Activated naive CD8-positive, alpha-beta T cell treated with anti-CD3 and anti-CD28 coated beads for 36 hours (primary cell): ENCODE measurements around the gene AFMID. TPM values are rescaled to one million over a fixed set of nuclear protein-coding genes. Genes with fewer than 3 reads are reported as not detected.

Experiments
- DNase-seq: peaks from one replicate; pipeline ENCODE4 v3.0.0; 2021
- H3K27ac Mint-ChIP-seq: one replicate; pipeline ENCODE4 v1.8.0; 2022; ENCODE audit warnings: mild to moderate bottlenecking, moderate library complexity, mixed read lengths
- H3K27me3 Mint-ChIP-seq: one replicate; pipeline ENCODE4 v1.8.0; 2022; ENCODE audit warnings: mild to moderate bottlenecking, mixed read lengths
- H3K36me3 Mint-ChIP-seq: one replicate; pipeline ENCODE4 v1.8.0; 2021; ENCODE audit warnings: mild to moderate bottlenecking, mixed read lengths
- H3K4me1 Mint-ChIP-seq: one replicate; pipeline ENCODE4 v1.8.0; 2021; ENCODE audit warnings: mixed read lengths
- H3K4me3 Mint-ChIP-seq: one replicate; pipeline ENCODE4 v1.8.0; 2022; ENCODE audit warnings: mild to moderate bottlenecking, moderate library complexity, mixed read lengths
- H3K9me3 Mint-ChIP-seq: one replicate; pipeline ENCODE4 v1.8.0; 2022; ENCODE audit warnings: mixed read lengths
- total RNA-seq, 2 experiments: library from RNA; stranded (reverse); gene quantifications; one replicate each; pipeline ENCODE4 v1.2.3, GENCODE V29; 2021

Gene AFMID
- total RNA-seq, 2 experiments from 2014 or later: 32.7 to 36.2 TPM

DNA sequence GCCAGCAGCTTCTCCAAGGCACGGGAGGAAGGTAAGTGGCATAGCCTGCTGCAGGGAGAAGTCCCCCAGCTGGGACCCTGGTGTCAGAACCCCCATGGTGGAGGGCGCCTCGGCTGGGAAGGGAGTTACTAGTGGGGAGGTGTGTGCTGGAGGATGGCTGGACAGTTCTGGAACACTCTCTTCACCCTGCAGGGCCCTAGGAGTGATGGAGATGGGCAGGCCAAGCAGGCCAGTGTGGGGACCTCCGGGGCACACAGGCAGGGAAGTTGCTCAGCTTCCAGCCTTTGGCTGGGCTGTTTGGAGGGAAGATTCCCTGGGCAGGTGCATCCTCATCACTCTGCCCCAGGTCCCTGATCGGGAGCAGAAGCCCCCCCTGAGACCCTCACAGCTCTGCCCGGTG is 40.3 kb upstream of the AFMID start:
- H3K9me3 Mint-ChIP-seq: no peaks in the 10 kb centered on the region
- no peak for DNase-seq
- no peak overlapping the region for H3K27ac Mint-ChIP-seq
- H3K4me3 Mint-ChIP-seq: no peak overlapping the region
- H3K27me3 Mint-ChIP-seq: no peaks in the 10 kb centered on the region
- H3K36me3 Mint-ChIP-seq: peaks cover 6% of the 10 kb centered on the region
- H3K4me1 Mint-ChIP-seq: peaks cover 33% of the 10 kb centered on the region

DNA sequence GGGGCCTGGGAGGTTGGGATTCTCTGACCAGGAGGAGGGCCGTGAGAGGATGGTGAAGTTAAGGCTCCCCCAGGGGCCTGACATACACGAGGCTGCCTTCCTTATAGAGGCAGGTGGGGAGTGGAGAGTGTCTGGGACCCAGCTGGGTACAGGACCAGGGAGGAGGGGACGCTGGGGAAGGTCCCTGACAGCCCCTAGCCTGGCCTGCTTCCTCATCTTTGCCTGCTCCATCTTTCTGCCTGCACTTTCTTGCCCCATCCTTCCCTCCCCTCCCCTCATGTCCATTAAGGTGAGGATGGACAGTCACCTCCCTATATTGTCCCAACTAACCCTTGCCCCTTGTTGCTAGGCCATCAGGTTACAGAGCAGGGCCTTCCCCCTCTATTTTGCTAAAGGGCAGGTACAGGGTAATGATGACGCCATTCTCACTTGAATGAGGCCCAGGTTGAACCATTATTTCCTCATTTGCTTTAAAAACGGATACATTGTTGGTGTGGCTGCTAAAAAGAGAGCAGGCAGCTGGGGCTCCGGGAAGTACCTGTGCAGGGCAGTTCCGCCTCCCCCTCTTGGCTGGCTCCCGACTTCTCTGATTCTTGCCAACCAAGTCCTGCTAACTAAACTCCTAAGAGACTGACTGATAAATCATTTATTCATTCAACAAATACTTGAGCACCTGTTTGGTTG is 39.7 kb upstream of the AFMID start:
- H3K4me1 Mint-ChIP-seq: peaks cover 27% of the 10 kb centered on the region
- H3K9me3 Mint-ChIP-seq: no peaks in the 10 kb centered on the region
- no peaks in the 10 kb centered on the region for H3K27me3 Mint-ChIP-seq
- no peak overlapping the region for H3K4me3 Mint-ChIP-seq
- H3K27ac Mint-ChIP-seq: peak overlapping the region; percentile 28
- H3K36me3 Mint-ChIP-seq: peaks cover 4% of the 10 kb centered on the region
- no peak for DNase-seq

GRCh38 chr17:78148286-78149016 is 38.7 kb upstream of the AFMID start:
- no peaks in the 10 kb centered on the region for H3K27me3 Mint-ChIP-seq
- peaks cover 21% of the 10 kb centered on the region for H3K4me1 Mint-ChIP-seq
- no peak for DNase-seq
- H3K27ac Mint-ChIP-seq: no peak overlapping the region
- no peaks in the 10 kb centered on the region for H3K36me3 Mint-ChIP-seq
- no peak overlapping the region for H3K4me3 Mint-ChIP-seq
- no peaks in the 10 kb centered on the region for H3K9me3 Mint-ChIP-seq

DNA sequence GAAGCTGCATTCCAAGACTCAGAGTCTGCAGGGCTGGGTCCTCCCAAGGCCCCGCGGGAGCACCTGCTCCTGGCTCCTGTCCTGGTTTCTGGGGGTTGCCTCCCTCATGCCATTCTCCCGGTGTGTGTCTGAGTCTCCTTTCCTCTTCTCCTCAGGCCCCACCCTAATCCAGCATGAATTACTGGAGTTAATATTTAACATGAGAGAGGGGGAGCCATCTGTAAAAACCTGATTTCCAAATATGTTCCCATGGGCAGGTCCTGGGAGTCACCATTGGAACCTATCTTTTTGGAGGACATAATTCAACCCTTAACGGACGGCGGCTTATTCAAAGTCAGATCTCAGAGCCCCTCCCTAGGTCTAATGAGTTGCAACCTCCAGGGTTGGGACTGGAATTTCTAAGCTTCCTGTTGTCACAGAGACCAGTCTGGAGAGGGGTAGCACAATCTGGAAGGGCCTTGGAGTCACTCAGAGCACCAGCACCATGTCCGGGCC is 35.6 kb upstream of the AFMID start:
- DNase-seq: no peak
- no peaks in the 10 kb centered on the region for H3K9me3 Mint-ChIP-seq
- H3K4me3 Mint-ChIP-seq: no peak overlapping the region
- H3K4me1 Mint-ChIP-seq: peaks cover 18% of the 10 kb centered on the region
- H3K36me3 Mint-ChIP-seq: no peaks in the 10 kb centered on the region
- no peaks in the 10 kb centered on the region for H3K27me3 Mint-ChIP-seq
- H3K27ac Mint-ChIP-seq: no peak overlapping the region

- peaks cover 13% of the 10 kb centered on the region for H3K4me1 Mint-ChIP-seq
- no peaks in the 10 kb centered on the region for H3K9me3 Mint-ChIP-seq
- no peak overlapping the region for H3K4me3 Mint-ChIP-seq
- H3K27me3 Mint-ChIP-seq: no peaks in the 10 kb centered on the region
- no peak overlapping the region for H3K27ac Mint-ChIP-seq
- H3K36me3 Mint-ChIP-seq: no peaks in the 10 kb centered on the region
- no peak for DNase-seq
These were observed 32.0 kb upstream of the AFMID start for GRCh38 chr17:78154903-78155811.

DNA sequence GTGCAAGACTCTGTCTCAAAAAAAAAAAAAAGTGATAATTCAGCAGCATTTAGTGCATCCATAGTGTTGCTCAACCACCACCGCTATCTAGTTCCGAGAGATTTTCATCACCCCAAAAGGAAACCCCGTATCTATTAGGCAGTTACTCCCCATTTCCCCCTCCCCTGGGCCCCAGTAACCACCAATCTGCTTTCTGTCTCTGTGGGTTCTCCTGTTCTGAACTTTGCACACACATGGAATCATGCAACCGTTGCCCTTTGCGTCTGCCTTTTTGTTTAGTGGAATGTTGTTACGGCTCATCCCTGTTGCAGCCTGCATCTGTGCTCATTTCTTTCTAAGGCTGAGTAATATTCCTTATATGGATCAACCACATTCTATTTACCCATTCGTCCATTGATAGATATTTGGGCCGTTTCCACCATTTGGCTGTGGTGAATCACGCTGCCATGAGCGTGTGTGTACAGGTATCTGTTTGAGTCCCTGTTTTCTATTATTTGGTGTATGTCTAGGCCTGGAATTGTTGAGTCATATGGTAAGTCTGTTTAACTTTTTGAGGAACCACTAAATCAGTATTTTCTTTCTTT is 27.5 kb upstream of the AFMID start:
- Mint-ChIP-seq H3K27me3 (no peaks in the 10 kb centered on the region), H3K36me3 (no peaks in the 10 kb centered on the region), H3K4me1 (peaks cover 13% of the 10 kb centered on the region), H3K9me3 (no peaks in the 10 kb centered on the region), H3K4me3 (no peak overlapping the region), H3K27ac (no peak overlapping the region)
- no peak for DNase-seq

- no peak overlapping the region for H3K27ac Mint-ChIP-seq
- no peak for DNase-seq
- no peaks in the 10 kb centered on the region for H3K27me3 Mint-ChIP-seq
- H3K4me1 Mint-ChIP-seq: peaks cover 11% of the 10 kb centered on the region
- H3K36me3 Mint-ChIP-seq: no peaks in the 10 kb centered on the region
- no peak overlapping the region for H3K4me3 Mint-ChIP-seq
- H3K9me3 Mint-ChIP-seq: no peaks in the 10 kb centered on the region
These were observed 23.0 kb upstream of the AFMID start for GRCh38 chr17:78163881-78164747.

DNA sequence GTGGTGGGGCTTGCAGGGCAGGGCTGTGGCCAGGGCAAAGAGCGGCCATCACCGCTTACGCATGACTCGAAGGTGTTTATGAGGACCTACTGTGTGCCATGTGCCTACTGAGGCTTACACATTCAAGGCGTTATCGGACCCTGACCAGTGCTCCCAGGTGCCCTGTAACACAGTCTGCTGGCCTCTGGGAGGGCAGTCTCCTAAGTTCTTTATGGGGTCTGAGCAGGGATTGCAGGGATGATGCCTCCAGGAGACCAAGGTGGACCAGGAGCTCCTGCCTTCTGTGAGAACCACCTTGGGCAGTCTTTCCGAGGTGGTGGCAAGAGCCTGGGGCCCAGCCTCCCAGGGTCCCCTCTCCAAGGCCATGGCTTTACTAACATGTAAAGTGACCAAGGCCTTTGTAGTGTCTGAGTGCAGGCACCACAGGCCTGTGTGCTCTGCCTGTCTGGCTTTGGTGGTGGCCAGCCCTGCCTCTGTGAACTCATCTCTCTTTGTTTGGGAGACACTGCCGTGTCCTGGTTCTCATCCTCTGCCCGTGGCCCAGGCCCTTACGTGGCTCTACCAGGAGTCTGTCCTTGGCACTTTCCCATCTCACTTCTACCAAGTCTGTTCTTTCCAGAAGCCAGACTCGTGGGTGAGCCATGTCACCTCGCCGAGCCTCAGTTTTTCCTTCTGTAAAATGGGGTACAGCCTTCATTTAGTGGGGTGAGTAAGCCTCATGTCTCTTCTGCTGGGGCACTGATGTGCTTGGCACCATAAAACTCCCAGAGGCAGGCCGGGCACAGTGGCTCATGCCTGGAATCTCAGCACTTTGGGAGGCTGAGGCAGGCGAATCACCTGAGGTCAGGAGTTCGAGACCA is 22.2 kb upstream of the AFMID start:
- no peak overlapping the region for H3K4me3 Mint-ChIP-seq

GRCh38 chr17:78166416-78166815 is 20.7 kb upstream of the AFMID start:
- Mint-ChIP-seq H3K27me3 (no peaks in the 10 kb centered on the region), H3K36me3 (peaks cover 7% of the 10 kb centered on the region), H3K9me3 (no peaks in the 10 kb centered on the region), H3K4me3 (no peak overlapping the region), H3K4me1 (peaks cover 14% of the 10 kb centered on the region), H3K27ac (no peak overlapping the region)
- no peak for DNase-seq

More for the DNA sequence above, 22.2 kb upstream of the AFMID start:
- Mint-ChIP-seq H3K27ac (no peak overlapping the region), H3K36me3 (no peaks in the 10 kb centered on the region), H3K9me3 (no peaks in the 10 kb centered on the region), H3K27me3 (no peaks in the 10 kb centered on the region), H3K4me1 (peaks cover 8% of the 10 kb centered on the region)
- DNase-seq: no peak

- Mint-ChIP-seq H3K36me3 (peaks cover 21% of the 10 kb centered on the region), H3K4me1 (peaks cover 31% of the 10 kb centered on the region), H3K27me3 (no peaks in the 10 kb centered on the region), H3K4me3 (peak within 1 kb of the TSS; percentile 79), H3K9me3 (no peaks in the 10 kb centered on the region), H3K27ac (peak within 1 kb of the TSS; percentile 80)
- DNase-seq: peak; percentile 95
These were observed 18.8 kb upstream of the AFMID start, which contains the start of gene SYNGR2 for GRCh38 chr17:78168242-78168902. Gene SYNGR2 (plus strand): TSS chr17:78168581. CDS start chr17:78168617, 36 bp downstream.

DNA sequence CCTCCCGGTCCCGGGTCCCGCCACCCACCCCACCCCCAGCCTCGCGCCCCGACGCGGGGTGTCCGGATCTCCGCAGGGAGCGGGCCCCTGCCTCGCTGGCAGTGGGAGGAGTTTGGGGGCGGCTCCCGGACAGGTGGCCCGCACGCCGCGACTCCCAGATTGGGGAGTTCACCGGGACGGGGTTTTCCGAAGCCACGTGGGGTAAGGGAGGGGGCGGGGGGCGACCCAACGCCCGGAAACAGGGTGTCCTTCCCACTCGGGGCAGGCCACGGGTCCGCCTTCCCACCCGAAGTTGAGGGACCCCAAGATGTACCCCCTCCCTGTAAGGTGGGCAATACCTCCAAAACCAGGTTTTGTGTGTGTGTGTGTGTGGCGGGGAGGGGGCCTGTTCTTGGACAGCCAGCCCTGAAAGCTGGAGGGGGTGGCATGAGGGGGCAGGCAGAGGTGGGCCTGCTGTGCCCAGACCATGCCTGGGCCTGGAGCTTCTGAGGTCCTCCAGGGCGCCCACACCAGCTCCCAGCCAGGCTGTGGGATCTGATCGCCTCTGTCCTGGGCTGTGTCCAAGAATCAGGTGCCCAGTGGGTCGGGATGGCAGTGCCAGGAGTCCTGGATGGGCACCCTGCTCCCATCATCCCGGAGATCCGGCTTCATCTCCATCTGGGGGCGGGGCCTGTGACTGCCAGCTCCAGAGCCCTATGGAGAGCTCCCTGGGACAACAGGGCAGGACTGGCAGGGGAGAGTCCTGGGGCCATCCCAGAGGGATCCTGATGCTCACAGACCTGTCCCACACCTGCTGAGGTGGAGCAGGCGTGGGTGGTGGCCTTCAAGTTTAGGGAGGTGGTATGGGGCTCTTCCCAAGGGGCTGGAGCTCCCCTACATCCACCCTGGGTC is 18.0 kb upstream of the AFMID start:
- Mint-ChIP-seq H3K4me1 (peaks cover 39% of the 10 kb centered on the region), H3K27ac (peak overlapping the region; percentile 80), H3K27me3 (no peaks in the 10 kb centered on the region), H3K9me3 (no peaks in the 10 kb centered on the region), H3K4me3 (peak overlapping the region; percentile 79), H3K36me3 (peaks cover 29% of the 10 kb centered on the region)
- DNase-seq: peak; percentile 81
